ENCODE measurements around the gene FERMT3.

FERMT3 gene

GRCh38 chr11:64220798-64221197 is 14.3 kb downstream of the FERMT3 start:
- no peak for DNase-seq (ENCODE audit: low read depth)

- no peak for DNase-seq (ENCODE audit: low read depth)
These were observed 16.1 kb downstream of the FERMT3 start for GRCh38 chr11:64222651-64223000.

GRCh38 chr11:64223001-64223651 is 16.6 kb downstream of the FERMT3 start:
- DNase-seq (ENCODE audit: low read depth), result no peak

- DNase-seq (ENCODE audit: low read depth), result no peak
These were observed 17.8 kb downstream of the FERMT3 start for GRCh38 chr11:64224151-64224890.

GRCh38 chr11:64224891-64225607 is 18.5 kb downstream of the FERMT3 start:
- DNase-seq (ENCODE audit: low read depth), result no peak

- DNase-seq (ENCODE audit: low read depth), result peak; percentile 58
These were observed 19.3 kb downstream of the FERMT3 start, which contains the start of the genes NUDT22 and TRPT1 for GRCh38 chr11:64225608-64226506. Gene NUDT22, plus strand, starts transcription at chr11:64226274. Its CDS starts 379 bp downstream, at chr11:64226653. Gene TRPT1, minus strand, starts transcription at chr11:64226186. Its CDS starts 326 bp downstream, at chr11:64225860.

- no peak for DNase-seq (ENCODE audit: low read depth)
These were observed 20.1 kb downstream of the FERMT3 start for GRCh38 chr11:64226507-64227051.

- no peak for DNase-seq (ENCODE audit: low read depth)
These were observed 21.0 kb downstream of the FERMT3 start for GRCh38 chr11:64227405-64227956.

- DNase-seq (ENCODE audit: low read depth), result no peak
These were observed 22.7 kb downstream of the FERMT3 start for GRCh38 chr11:64229090-64229743.

- no peak for DNase-seq (ENCODE audit: low read depth)
These were observed 23.2 kb downstream of the FERMT3 start for GRCh38 chr11:64229744-64230170.

GRCh38 chr11:64230171-64230984 is 23.9 kb downstream of the FERMT3 start, which contains the start of gene DNAJC4:
Gene DNAJC4, plus strand, starts transcription at chr11:64230548. Its CDS starts 307 bp downstream, at chr11:64230855.
- DNase-seq (ENCODE audit: low read depth), result peak; percentile 84

- DNase-seq (ENCODE audit: low read depth), result no peak
These were observed 24.5 kb downstream of the FERMT3 start for GRCh38 chr11:64230985-64231365.

GRCh38 chr11:64231546-64231945 is 25.0 kb downstream of the FERMT3 start:
- no peak for DNase-seq (ENCODE audit: low read depth)

GRCh38 chr11:64232182-64232966 is 25.9 kb downstream of the FERMT3 start:
- no peak for DNase-seq (ENCODE audit: low read depth)

GRCh38 chr11:64232967-64233315 is 26.4 kb downstream of the FERMT3 start:
- no peak for DNase-seq (ENCODE audit: low read depth)

- DNase-seq (ENCODE audit: low read depth), result no peak
These were observed 27.5 kb downstream of the FERMT3 start, which contains the start of gene VEGFB for GRCh38 chr11:64233913-64234586. Gene VEGFB, plus strand, starts transcription at chr11:64234584. Its CDS starts 250 bp downstream, at chr11:64234834.

GRCh38 chr11:64234647-64235379 is 28.3 kb downstream of the FERMT3 start:
- no peak for DNase-seq (ENCODE audit: low read depth)
